ENCODE results near the gene CFAP119.

DNA sequence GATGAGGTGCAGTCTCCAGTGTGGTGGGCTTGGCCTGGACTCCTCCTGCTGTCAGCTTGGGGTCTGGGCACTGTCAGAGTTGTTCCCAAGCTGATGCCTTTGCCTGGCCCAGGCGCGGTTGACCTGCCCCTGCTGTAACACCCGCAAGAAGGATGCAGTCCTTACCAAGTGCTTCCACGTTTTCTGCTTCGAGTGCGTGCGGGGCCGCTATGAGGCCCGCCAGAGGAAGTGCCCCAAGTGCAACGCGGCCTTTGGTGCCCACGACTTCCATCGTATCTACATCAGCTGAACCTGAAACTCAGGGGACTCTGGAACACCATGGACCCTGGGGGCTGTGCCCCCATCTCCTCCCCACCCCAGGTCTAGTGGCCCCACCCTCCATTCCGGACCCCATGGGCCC, 12.0 kb upstream of the CFAP119 start:
- TF ChIP-seq, protein P1, sequence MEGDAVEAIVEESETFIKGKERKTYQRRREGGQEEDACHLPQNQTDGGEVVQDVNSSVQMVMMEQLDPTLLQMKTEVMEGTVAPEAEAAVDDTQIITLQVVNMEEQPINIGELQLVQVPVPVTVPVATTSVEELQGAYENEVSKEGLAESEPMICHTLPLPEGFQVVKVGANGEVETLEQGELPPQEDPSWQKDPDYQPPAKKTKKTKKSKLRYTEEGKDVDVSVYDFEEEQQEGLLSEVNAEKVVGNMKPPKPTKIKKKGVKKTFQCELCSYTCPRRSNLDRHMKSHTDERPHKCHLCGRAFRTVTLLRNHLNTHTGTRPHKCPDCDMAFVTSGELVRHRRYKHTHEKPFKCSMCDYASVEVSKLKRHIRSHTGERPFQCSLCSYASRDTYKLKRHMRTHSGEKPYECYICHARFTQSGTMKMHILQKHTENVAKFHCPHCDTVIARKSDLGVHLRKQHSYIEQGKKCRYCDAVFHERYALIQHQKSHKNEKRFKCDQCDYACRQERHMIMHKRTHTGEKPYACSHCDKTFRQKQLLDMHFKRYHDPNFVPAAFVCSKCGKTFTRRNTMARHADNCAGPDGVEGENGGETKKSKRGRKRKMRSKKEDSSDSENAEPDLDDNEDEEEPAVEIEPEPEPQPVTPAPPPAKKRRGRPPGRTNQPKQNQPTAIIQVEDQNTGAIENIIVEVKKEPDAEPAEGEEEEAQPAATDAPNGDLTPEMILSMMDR (IDR thresholded peaks at IDR 0.05; ENCODE audit: extremely low read depth in 1 of 2, insufficient read depth in 1 of 2, low read depth in 1 of 2, low read length in 2 of 2) = no peak
- TF ChIP-seq MYC (IDR thresholded peaks at IDR 0.05; ENCODE audit: low read depth, low read length) (no peak), POLR2A (IDR thresholded peaks at IDR 0.05; ENCODE audit: low read depth, low read length) (no peak), POLR2AphosphoS5 (IDR thresholded peaks at IDR 0.05; ENCODE audit: insufficient read depth, low read depth, low read length) (no peak)
- TF ChIP-seq, protein P2, sequence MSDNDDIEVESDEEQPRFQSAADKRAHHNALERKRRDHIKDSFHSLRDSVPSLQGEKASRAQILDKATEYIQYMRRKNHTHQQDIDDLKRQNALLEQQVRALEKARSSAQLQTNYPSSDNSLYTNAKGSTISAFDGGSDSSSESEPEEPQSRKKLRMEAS (IDR thresholded peaks at IDR 0.05; ENCODE audit: insufficient read depth, insufficient read length) = no peak

All from endothelial cell of umbilical vein (primary cell).